B cell (primary cell): ENCODE measurements around the gene IL1RAP. TPM values are rescaled to one million over a fixed set of nuclear protein-coding genes. Genes with fewer than 3 reads are reported as not detected.

ENCODE experiments used
- ATAC-seq: fragments of 200-7000 bp; cut with Tn5 transposase; one replicate; pipeline ENCODE4 v1.10.0; 2021; ENCODE audit warnings: low read depth, mild to moderate bottlenecking, moderate number of reproducible peaks, moderate library complexity
- CTCF ChIA-PET: fragments of 350-600 bp; sonication (Branson Sonifier 250); formaldehyde crosslinking; loops from one replicate; lab custom pipeline; 2021; ENCODE audit warnings: antibody characterized with exemption, inconsistent platforms; lab: Charles Lee
- POLR2A ChIA-PET: fragments of 350-600 bp; sonication (Branson Sonifier 250); formaldehyde crosslinking; loops from one replicate; lab custom pipeline; 2021; ENCODE audit warnings: antibody characterized with exemption; lab: Charles Lee
- DNase-seq: peaks from one replicate; pipeline ENCODE4 v3.0.0; 2013
- H2AFZ ChIP-seq: 2 replicates; pipeline ENCODE4 v1.6.1; 2012; ENCODE audit warnings: mild to moderate bottlenecking, low read depth, low read length; ENCODE audit not compliant: insufficient read depth, poor library complexity, severe bottlenecking
- H3K27ac ChIP-seq, 2 donors: 1 replicate in 1 of 2; 2 replicates in 1 of 2; pipeline ENCODE4 v1.5.1; 2012 to 2013; ENCODE audit warnings: low read length in 2 of 2, mild to moderate bottlenecking in 2 of 2, moderate library complexity in 1 of 2
- H3K27me3 ChIP-seq, 4 experiments: fragments of 200-600 bp in 1 of 4; sonication (generic) in 1 of 4; replicated peaks in 1 of 4; 1 replicate in 2 of 4; 2 replicates in 2 of 4; pipeline versions ENCODE4 v1.6.1 to v1.7.0; 2013 to 2016; ENCODE audit warnings: low read length in 3 of 4, mild to moderate bottlenecking in 2 of 4, mixed read lengths in 1 of 4, moderate library complexity in 1 of 4; ENCODE audit not compliant: insufficient read depth in 4 of 4, control insufficient read depth in 3 of 4; ENCODE audit errors: control extremely low read depth in 1 of 4
- H3K36me3 ChIP-seq, 2 experiments: replicated peaks in 1 of 2; 1 replicate in 1 of 2; 2 replicates in 1 of 2; pipeline versions ENCODE4 v1.6.1 to v1.7.1; 2013; ENCODE audit warnings: low read length in 1 of 2; ENCODE audit not compliant: insufficient read depth in 2 of 2, control insufficient read depth in 1 of 2; ENCODE audit errors: control extremely low read depth in 1 of 2, extremely low read depth in 1 of 2
- H3K4me1 ChIP-seq, 2 donors: fragments of 200-600 bp in 1 of 2; sonication (generic) in 1 of 2; 1 replicate in 1 of 2; 2 replicates in 1 of 2; pipeline versions ENCODE4 v1.5.1 to v1.6.1; 2013 to 2017; ENCODE audit warnings: low read length in 2 of 2; ENCODE audit not compliant: control insufficient read depth in 2 of 2, insufficient read depth in 2 of 2
- H3K4me2 ChIP-seq: replicated peaks from 2 replicates; pipeline ENCODE3; 2012; ENCODE audit warnings: mild to moderate bottlenecking, low read depth, low read length; ENCODE audit not compliant: poor library complexity, severe bottlenecking
- H3K4me3 ChIP-seq, 5 experiments: fragments of 200-600 bp in 1 of 5; sonication (generic) in 1 of 5; 1 replicate in 3 of 5; 2 replicates in 2 of 5; pipeline versions ENCODE4 v1.5.1 to v1.7.0; 2011 to 2016; ENCODE audit warnings: low read length in 4 of 5, mild to moderate bottlenecking in 4 of 5, low read depth in 2 of 5, control low read depth in 1 of 5, moderate library complexity in 1 of 5; ENCODE audit not compliant: insufficient read depth in 1 of 5; ENCODE audit errors: control extremely low read depth in 1 of 5, extremely low read depth in 1 of 5
- H3K79me2 ChIP-seq: fragments of 200-600 bp; sonication (generic); one replicate; pipeline ENCODE4 v1.6.0; 2016; ENCODE audit warnings: low read length; ENCODE audit not compliant: control insufficient read depth, insufficient read depth
- H3K9ac ChIP-seq: fragments of 200-600 bp; sonication (generic); 2 replicates; pipeline ENCODE4 v1.6.1; 2017; ENCODE audit warnings: mild to moderate bottlenecking, low read length, moderate library complexity
- H3K9me3 ChIP-seq, 3 donors: one replicate each; pipeline versions ENCODE4 v1.6.1 to v1.7.1; 2013; ENCODE audit warnings: low read length in 2 of 3; ENCODE audit not compliant: control insufficient read depth in 2 of 3, insufficient read depth in 1 of 3; ENCODE audit errors: control extremely low read depth in 1 of 3
- H4K20me1 ChIP-seq: 2 replicates; pipeline ENCODE4 v1.6.0; 2012; ENCODE audit warnings: mild to moderate bottlenecking, low read length; ENCODE audit not compliant: insufficient read depth, control insufficient read depth, poor library complexity, severe bottlenecking
- H3K27ac Mint-ChIP-seq: one replicate; pipeline ENCODE4 v1.8.0; 2021; ENCODE audit warnings: mixed read lengths
- H3K27me3 Mint-ChIP-seq: one replicate; pipeline ENCODE4 v1.8.0; 2021; ENCODE audit warnings: mixed read lengths
- H3K4me1 Mint-ChIP-seq: one replicate; pipeline ENCODE4 v1.8.0; 2021; ENCODE audit warnings: mixed read lengths
- H3K4me3 Mint-ChIP-seq: one replicate; pipeline ENCODE4 v1.8.0; 2021; ENCODE audit warnings: mixed read lengths
- H3K9me3 Mint-ChIP-seq: one replicate; pipeline ENCODE4 v1.8.0; 2022; ENCODE audit warnings: mixed read lengths; ENCODE audit not compliant: insufficient read depth
- CTCF ChIP-seq: fragments of 200-600 bp; IDR thresholded peaks from one replicate; pipeline ENCODE4 v1.8.0; 2022; ENCODE audit warnings: antibody characterized with exemption, mild to moderate bottlenecking
- EZH2 ChIP-seq: IDR thresholded peaks from 2 replicates; pipeline ENCODE4 v1.6.1; 2012; ENCODE audit warnings: borderline replicate concordance, low read depth, mild to moderate bottlenecking, moderate library complexity, low read length; ENCODE audit not compliant: insufficient read depth, poor library complexity, severe bottlenecking
- WGBS: methylation state at CpG from one replicate; pipeline ENCODE4 v1.1.5; 2013; ENCODE audit warnings: missing lambda C conversion rate; ENCODE audit not compliant: insufficient coverage; 5-methylcytosine and 5-hydroxymethylcytosine counted together
- intact Hi-C: fragments of 100-400 bp; cut with micrococcal nuclease; formaldehyde crosslinking; loops from one replicate; pipeline ENCODE4 v1.10.0; 2022
- polyA plus RNA-seq: library from polyadenylated mRNA; depleted of rRNA; stranded (reverse); fragments of >200 nt; gene quantifications from 2 replicates; pipeline ENCODE4 v1.2.3, GENCODE V29; 2012
- total RNA-seq, 2 donors: library from RNA; stranded (reverse); fragments of 120-200 nt in 1 of 2; gene quantifications; 1 replicate in 1 of 2; 2 replicates in 1 of 2; pipeline versions ENCODE4 v1.2.3 to v1.2.4, GENCODE V29; 2013 to 2022

Gene IL1RAP
- total and polyA plus RNA-seq, 2 donors (not counting 1 experiment from before 2014, with no cell fraction given), result 2.3 to 11.5 TPM

GRCh38 chr3:190497811-190498210 lies 16.1 kb upstream of the IL1RAP start:
- 70% methylated on average over 1 of the region's 3 CpGs for WGBS
- H3K9me3 Mint-ChIP-seq, result no peaks in the 10 kb centered on the region
- intact Hi-C loops, result no loop called here
- Histone ChIP-seq H3K4me1 (no peaks in the 10 kb centered on the region), H3K36me3 (no peaks in the 10 kb centered on the region), H3K9me3 (no peaks in the 10 kb centered on the region), H4K20me1 (no peaks in the 10 kb centered on the region), H3K4me2 (no peak overlapping the region), H3K9ac (no peak overlapping the region), H3K4me3 (no peak overlapping the region), H2AFZ (no peak overlapping the region), H3K27ac (no peak overlapping the region), H3K79me2 (no peaks in the 10 kb centered on the region), H3K27me3 (peaks cover 0 to 6% (median 1%) of the 10 kb centered on the region in 4 experiments)
- H3K4me3 Mint-ChIP-seq, result no peak overlapping the region
- H3K27ac Mint-ChIP-seq, result no peak overlapping the region
- POLR2A ChIA-PET, result no interaction called here
- TF ChIP-seq EZH2 (no peak), CTCF (no peak)
- CTCF ChIA-PET, result no interaction called here
- H3K27me3 Mint-ChIP-seq, result peaks cover 26% of the 10 kb centered on the region
- peaks cover 4% of the 10 kb centered on the region for H3K4me1 Mint-ChIP-seq
- ATAC-seq (no peak), DNase-seq (no peak)

- H4K20me1 ChIP-seq, result no peaks in the 10 kb centered on the region
- Mint-ChIP-seq H3K4me1 (peaks cover 4% of the 10 kb centered on the region), H3K9me3 (no peaks in the 10 kb centered on the region), H3K4me3 (no peak overlapping the region), H3K27ac (no peak overlapping the region), H3K27me3 (peaks cover 26% of the 10 kb centered on the region)
- no peak for ATAC-seq
- H3K27me3 ChIP-seq, result peaks cover 0 to 6% (median 1%) of the 10 kb centered on the region in 4 experiments
- TF ChIP-seq CTCF (no peak), EZH2 (no peak)
- H3K9me3 ChIP-seq, result no peaks in the 10 kb centered on the region
- no peak overlapping the region for H3K4me2 ChIP-seq
- H3K27ac ChIP-seq, result no peak overlapping the region
- CTCF ChIA-PET, result no interaction called here
- POLR2A ChIA-PET, result no interaction called here
- no CpG with 5 or more reads among the region's 2 CpGs for WGBS
- H2AFZ ChIP-seq, result no peak overlapping the region
- H3K4me1 ChIP-seq, result no peaks in the 10 kb centered on the region
- H3K36me3 ChIP-seq, result no peaks in the 10 kb centered on the region
- H3K9ac ChIP-seq, result no peak overlapping the region
- no peak for DNase-seq
- intact Hi-C loops, result no loop called here
- no peak overlapping the region for H3K4me3 ChIP-seq
- no peaks in the 10 kb centered on the region for H3K79me2 ChIP-seq
Observed at GRCh38 chr3:190498293-190498692, 15.6 kb upstream of the IL1RAP start.
